ENCODE measurements around the gene TP63. TPM values are rescaled to one million over a fixed set of nuclear protein-coding genes. Genes with fewer than 3 reads are reported as not detected.

The TP63 gene
- total RNA-seq, 1 donor from 2014 or later = 5.8 TPM

DNA sequence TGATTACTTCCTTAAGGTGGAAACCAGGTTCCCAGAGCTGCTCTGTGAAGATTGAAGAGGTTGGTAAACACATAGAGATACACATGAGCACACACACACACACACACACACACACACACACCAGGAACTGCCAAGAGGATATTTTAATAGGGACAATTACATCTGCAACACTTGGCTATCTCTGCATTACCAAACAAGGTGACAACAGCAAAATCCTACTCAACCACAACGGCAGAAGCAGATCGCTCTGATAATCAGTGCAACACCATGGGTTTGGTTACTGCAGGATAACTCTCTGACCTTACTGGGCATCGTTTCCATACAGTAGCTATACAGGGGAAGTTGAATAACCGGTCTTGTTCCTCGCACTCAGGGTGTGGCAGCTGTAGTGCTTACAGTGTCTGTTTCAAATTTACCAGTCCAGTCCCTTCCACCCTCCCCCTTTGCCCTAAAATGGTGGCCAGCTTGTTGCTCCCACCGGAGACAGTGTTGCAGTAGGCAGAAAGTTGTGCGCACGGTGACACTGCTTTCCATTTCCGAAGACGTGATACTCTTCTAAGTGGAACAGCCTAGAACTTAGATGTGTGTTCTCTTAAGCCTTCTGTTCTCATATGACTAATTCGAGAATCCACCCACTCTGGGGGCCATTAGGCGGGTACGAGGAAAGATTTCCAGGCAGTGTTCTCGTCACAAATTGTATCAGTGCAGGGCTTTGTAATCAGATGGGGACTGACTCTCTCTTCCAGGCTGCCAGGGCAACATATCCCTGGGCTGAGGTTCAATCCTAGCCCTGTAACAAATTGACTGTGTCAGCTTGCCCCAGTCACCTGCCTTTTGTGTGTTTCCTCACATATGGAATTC, 313.3 kb downstream of the TP63 start:
- H3K27me3 Mint-ChIP-seq = peaks cover 3% of the 10 kb centered on the region
- H3K4me1 Mint-ChIP-seq (ENCODE audit: unreplicated experiment) = peaks cover 10% of the 10 kb centered on the region
- no peak for DNase-seq (ENCODE audit: extremely low spot score, unreplicated experiment)
- no peak for TF ChIP-seq CTCF (conservative IDR thresholded peaks at IDR 0.05)
- H3K36me3 Mint-ChIP-seq = no peaks in the 10 kb centered on the region
- H3K4me3 Mint-ChIP-seq = peak overlapping the region; percentile 38
- H3K9me3 Mint-ChIP-seq = no peaks in the 10 kb centered on the region
- H3K27ac Mint-ChIP-seq = peak overlapping the region; percentile 76

DNA sequence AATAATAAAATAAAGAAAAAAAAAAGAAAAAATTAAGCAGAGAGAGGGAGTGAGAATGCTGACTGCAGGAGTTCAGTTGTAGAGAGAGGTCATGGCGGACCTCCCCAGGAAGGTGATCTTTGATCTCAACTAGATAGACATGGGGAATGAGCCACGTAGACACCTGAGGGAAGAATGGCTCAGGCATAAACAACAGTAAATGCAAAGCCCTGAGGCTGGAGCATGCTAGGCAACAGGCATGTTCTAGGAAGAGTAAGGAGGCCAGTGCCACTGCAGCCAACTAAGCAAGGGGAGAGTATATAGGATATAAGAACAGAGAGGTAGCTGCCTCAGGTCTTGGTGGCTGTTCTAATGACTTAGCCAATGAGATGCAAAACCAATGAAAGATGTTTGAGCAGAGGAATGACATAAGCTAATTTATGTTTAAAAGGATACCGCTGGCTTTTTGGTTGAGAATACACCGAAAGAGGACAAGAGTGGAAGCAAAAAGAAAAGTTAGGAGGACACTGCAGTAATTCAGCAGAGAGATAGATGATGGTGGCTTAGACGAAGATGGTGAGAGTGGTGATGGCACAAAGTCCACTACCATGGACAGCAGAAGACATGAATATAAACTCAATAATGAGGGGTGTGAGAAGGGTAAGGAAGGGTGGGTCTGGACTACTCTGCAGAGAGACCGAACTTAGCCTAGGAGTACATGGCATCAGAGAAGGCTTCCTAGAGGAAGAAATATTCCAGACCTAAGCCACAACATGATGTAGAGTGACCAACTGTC, 314.9 kb downstream of the TP63 start:
- no peak for TF ChIP-seq CTCF (conservative IDR thresholded peaks at IDR 0.05)
- H3K36me3 Mint-ChIP-seq = no peaks in the 10 kb centered on the region
- H3K27me3 Mint-ChIP-seq = peaks cover 3% of the 10 kb centered on the region
- H3K27ac Mint-ChIP-seq = no peak overlapping the region
- H3K9me3 Mint-ChIP-seq = no peaks in the 10 kb centered on the region
- peaks cover 10% of the 10 kb centered on the region for H3K4me1 Mint-ChIP-seq (ENCODE audit: unreplicated experiment)
- H3K4me3 Mint-ChIP-seq = no peak overlapping the region
- no peak for DNase-seq (ENCODE audit: extremely low spot score, unreplicated experiment)

Small RNAs within 50 kb of the gene (microRNA-seq; reads per million reads assigned to microRNA genes)
- gene MIR944 = 31.1 reads per million, percentile 50 among the genes with 10 or more reads in this experiment
